HEK293 (cell line): ENCODE results near the gene EFHC1.

Source experiments
- CTCF ChIA-PET: fragments of 350-600 bp; formaldehyde crosslinking; extraction: SDS; loops from one replicate; lab custom pipeline; 2021; ENCODE audit warnings: antibody characterized with exemption; lab: Yijun Ruan, JAX
- POLR2A ChIA-PET: fragments of 300-600 bp; formaldehyde crosslinking; extraction: SDS; loops from one replicate; lab custom pipeline; 2020; ENCODE audit warnings: antibody characterized with exemption, inconsistent platforms; lab: Yijun Ruan, JAX
- H3K27ac ChIP-seq: fragments of 200-500 bp; sonication (Bioruptor generic); 2 replicates; pipeline ENCODE4 v1.5.1; 2014; ENCODE audit warnings: low read depth, low read length, control low read depth, inconsistent platforms; ENCODE audit errors: extremely low read depth
- H3K36me3 ChIP-seq, 2 experiments: fragments of 200-500 bp in 1 of 2; sonication (Bioruptor generic) in 1 of 2; 1 replicate in 1 of 2; 2 replicates in 1 of 2; pipeline ENCODE4 v1.5.1; 2014 to 2017; ENCODE audit warnings: inconsistent platforms in 2 of 2, low read length in 2 of 2; ENCODE audit not compliant: control insufficient read depth in 2 of 2, insufficient read depth in 1 of 2
- H3K4me1 ChIP-seq: fragments of 200-500 bp; sonication (Bioruptor generic); 2 replicates; pipeline ENCODE4 v1.5.1; 2014; ENCODE audit warnings: mild to moderate bottlenecking, low read length, inconsistent platforms; ENCODE audit not compliant: control insufficient read depth, insufficient read depth
- H3K4me3 ChIP-seq: 2 replicates; pipeline ENCODE4 v1.5.1; 2011; ENCODE audit warnings: low read depth, mild to moderate bottlenecking, control low read depth, low read length, moderate library complexity
- H3K9me3 ChIP-seq: fragments of 200-500 bp; sonication (Bioruptor generic); 2 replicates; pipeline ENCODE4 v1.5.1; 2014; ENCODE audit warnings: low read depth, low read length, inconsistent platforms; ENCODE audit not compliant: control insufficient read depth, insufficient read depth
- KLF9 ChIP-seq: fragments of 450-650 bp; formaldehyde crosslinking; IDR thresholded peaks from 2 replicates; pipeline ENCODE4 v1.5.1; 2016; ENCODE audit warnings: missing biosample characterization, missing genetic modification characterization, low read depth
- OVOL3 ChIP-seq: fragments of 450-650 bp; formaldehyde crosslinking; IDR thresholded peaks from 2 replicates; pipeline ENCODE4 v1.5.1; 2016; ENCODE audit warnings: missing biosample characterization, missing genetic modification characterization
- SP7 ChIP-seq: fragments of 450-650 bp; formaldehyde crosslinking; IDR thresholded peaks from 2 replicates; pipeline ENCODE4 v1.5.1; 2016; ENCODE audit warnings: missing biosample characterization, missing genetic modification characterization
- ZBTB17 ChIP-seq: fragments of 450-650 bp; formaldehyde crosslinking; IDR thresholded peaks from 2 replicates; pipeline ENCODE4 v1.5.1; 2016; ENCODE audit warnings: missing biosample characterization, missing genetic modification characterization
- ZBTB20 ChIP-seq: fragments of 450-650 bp; formaldehyde crosslinking; IDR thresholded peaks from 2 replicates; pipeline ENCODE4 v1.5.1; 2016; ENCODE audit warnings: missing biosample characterization, missing genetic modification characterization
- ZFP3 ChIP-seq: fragments of 450-650 bp; formaldehyde crosslinking; IDR thresholded peaks from 2 replicates; pipeline ENCODE4 v1.5.1; 2016; ENCODE audit warnings: low read depth, missing biosample characterization, missing genetic modification characterization
- ZFP37 ChIP-seq: fragments of 450-650 bp; formaldehyde crosslinking; IDR thresholded peaks from 2 replicates; pipeline ENCODE4 v1.5.1; 2016; ENCODE audit warnings: missing biosample characterization, missing genetic modification characterization
- ZNF133 ChIP-seq: fragments of 450-650 bp; formaldehyde crosslinking; IDR thresholded peaks from 2 replicates; pipeline ENCODE4 v1.5.1; 2016; ENCODE audit warnings: missing biosample characterization, missing genetic modification characterization
- ZNF174 ChIP-seq: fragments of 450-650 bp; formaldehyde crosslinking; IDR thresholded peaks from 2 replicates; pipeline ENCODE4 v1.5.0; 2017; ENCODE audit warnings: missing biosample characterization, mild to moderate bottlenecking, missing genetic modification characterization
- ZNF23 ChIP-seq: fragments of 450-650 bp; formaldehyde crosslinking; IDR thresholded peaks from 2 replicates; pipeline ENCODE4 v1.5.1; 2016; ENCODE audit warnings: missing biosample characterization, missing genetic modification characterization, borderline replicate concordance
- ZNF248 ChIP-seq: fragments of 450-650 bp; formaldehyde crosslinking; IDR thresholded peaks from 2 replicates; pipeline ENCODE4 v1.5.1; 2017; ENCODE audit warnings: missing biosample characterization, missing genetic modification characterization
- ZNF324 ChIP-seq: fragments of 450-650 bp; formaldehyde crosslinking; IDR thresholded peaks from 2 replicates; pipeline ENCODE4 v1.5.1; 2016; ENCODE audit warnings: missing biosample characterization, missing genetic modification characterization
- ZNF335 ChIP-seq: fragments of 450-650 bp; formaldehyde crosslinking; conservative IDR thresholded peaks from 2 replicates; pipeline ENCODE4 v1.5.1; 2016; ENCODE audit warnings: missing biosample characterization, missing genetic modification characterization
- ZNF354C ChIP-seq: fragments of 450-650 bp; formaldehyde crosslinking; IDR thresholded peaks from 2 replicates; pipeline ENCODE4 v1.5.1; 2016; ENCODE audit warnings: missing biosample characterization, missing genetic modification characterization, low read depth, borderline replicate concordance
- ZNF366 ChIP-seq: fragments of 450-650 bp; formaldehyde crosslinking; conservative IDR thresholded peaks from 2 replicates; pipeline ENCODE4 v1.5.1; 2016; ENCODE audit warnings: missing biosample characterization, missing genetic modification characterization
- ZNF391 ChIP-seq: fragments of 450-650 bp; formaldehyde crosslinking; IDR thresholded peaks from 2 replicates; pipeline ENCODE4 v1.5.1; 2016; ENCODE audit warnings: low read depth, missing biosample characterization, missing genetic modification characterization, borderline replicate concordance
- ZNF394 ChIP-seq: fragments of 450-650 bp; formaldehyde crosslinking; IDR thresholded peaks from 2 replicates; pipeline ENCODE4 v1.5.1; 2016; ENCODE audit warnings: missing biosample characterization, missing genetic modification characterization, mild to moderate bottlenecking, moderate library complexity, borderline replicate concordance
- ZNF433 ChIP-seq: fragments of 450-650 bp; formaldehyde crosslinking; IDR thresholded peaks from 2 replicates; pipeline ENCODE4 v1.5.1; 2016; ENCODE audit warnings: missing biosample characterization, missing genetic modification characterization, low read depth
- ZNF529 ChIP-seq: fragments of 450-650 bp; formaldehyde crosslinking; IDR thresholded peaks from 2 replicates; pipeline ENCODE4 v1.5.1; 2017; ENCODE audit warnings: missing genetic modification characterization, missing biosample characterization; ENCODE audit not compliant: insufficient replicate concordance
- ZNF548 ChIP-seq: fragments of 450-650 bp; formaldehyde crosslinking; IDR thresholded peaks from 2 replicates; pipeline ENCODE4 v1.5.1; 2016; ENCODE audit warnings: missing biosample characterization, missing genetic modification characterization
- ZNF792 ChIP-seq: fragments of 450-650 bp; formaldehyde crosslinking; IDR thresholded peaks from 2 replicates; pipeline ENCODE4 v1.5.1; 2016; ENCODE audit warnings: missing biosample characterization, missing genetic modification characterization
- ZSCAN30 ChIP-seq: fragments of 450-650 bp; IDR thresholded peaks from 2 replicates; pipeline ENCODE4 v1.5.1; 2018; ENCODE audit warnings: missing biosample characterization, mild to moderate bottlenecking, missing genetic modification characterization, moderate library complexity
- TF ChIP-seq, protein P1 (sequence below): fragments of 450-650 bp; formaldehyde crosslinking; IDR thresholded peaks from 2 replicates; pipeline ENCODE4 v1.5.1; 2017; ENCODE audit warnings: missing biosample characterization, missing genetic modification characterization
- TF ChIP-seq, protein P2 (sequence below): fragments of 450-650 bp; formaldehyde crosslinking; IDR thresholded peaks from 2 replicates; pipeline ENCODE4 v1.5.1; 2016; ENCODE audit warnings: missing biosample characterization, missing genetic modification characterization
- TF ChIP-seq, protein P3 (sequence below): fragments of 450-650 bp; formaldehyde crosslinking; optimal IDR thresholded peaks from 2 replicates; pipeline ENCODE3; 2016; ENCODE audit warnings: missing biosample characterization, mild to moderate bottlenecking, missing genetic modification characterization

EFHC1 gene

DNA sequence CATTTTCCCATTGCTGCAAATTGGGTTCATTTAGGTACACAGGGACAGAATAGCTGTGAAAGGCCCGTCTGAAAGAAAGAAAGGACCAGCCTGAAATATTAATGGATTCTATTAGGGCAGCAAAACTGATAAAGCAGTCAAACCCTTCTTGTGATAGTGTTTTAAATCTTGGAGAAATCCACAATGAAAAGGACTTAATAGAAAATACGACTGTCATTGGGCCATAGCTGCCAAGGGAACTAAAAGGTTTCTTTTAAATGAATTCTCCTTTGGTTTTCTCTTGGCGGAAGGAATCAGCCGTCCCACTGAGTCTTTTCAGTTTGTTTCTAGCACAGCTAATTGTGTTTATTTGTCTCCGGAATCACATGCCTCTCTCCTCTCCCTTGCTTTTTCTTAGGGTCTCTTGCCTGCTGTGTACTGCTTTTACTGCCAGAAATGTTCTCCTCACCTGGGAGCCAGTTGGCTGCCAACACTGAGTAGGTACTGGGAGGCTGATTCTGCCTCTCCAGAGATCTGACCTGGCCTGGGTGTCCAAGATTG is 46.9 kb upstream of the EFHC1 start (continued):
- TF ChIP-seq ZSCAN30 (tag by site-specific recombination) (no peak), ZNF529 (tag by site-specific recombination) (no peak), ZNF174 (no peak), ZNF133 (tag by site-specific recombination) (no peak), ZBTB20 (tag by site-specific recombination) (no peak), ZNF366 (tag by site-specific recombination) (no peak), ZFP37 (tag by site-specific recombination) (no peak), ZNF548 (no peak), ZNF248 (tag by site-specific recombination) (no peak), ZNF23 (tag by site-specific recombination) (no peak), ZNF394 (tag by site-specific recombination) (no peak), ZNF792 (tag by site-specific recombination) (no peak)
- TF ChIP-seq, protein P1, sequence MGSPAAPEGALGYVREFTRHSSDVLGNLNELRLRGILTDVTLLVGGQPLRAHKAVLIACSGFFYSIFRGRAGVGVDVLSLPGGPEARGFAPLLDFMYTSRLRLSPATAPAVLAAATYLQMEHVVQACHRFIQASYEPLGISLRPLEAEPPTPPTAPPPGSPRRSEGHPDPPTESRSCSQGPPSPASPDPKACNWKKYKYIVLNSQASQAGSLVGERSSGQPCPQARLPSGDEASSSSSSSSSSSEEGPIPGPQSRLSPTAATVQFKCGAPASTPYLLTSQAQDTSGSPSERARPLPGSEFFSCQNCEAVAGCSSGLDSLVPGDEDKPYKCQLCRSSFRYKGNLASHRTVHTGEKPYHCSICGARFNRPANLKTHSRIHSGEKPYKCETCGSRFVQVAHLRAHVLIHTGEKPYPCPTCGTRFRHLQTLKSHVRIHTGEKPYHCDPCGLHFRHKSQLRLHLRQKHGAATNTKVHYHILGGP: no peak

GRCh38 chr6:52374247-52374646 is 45.9 kb upstream of the EFHC1 start:
- H3K9me3 ChIP-seq: no peaks in the 10 kb centered on the region
- TF ChIP-seq ZFP3 (tag by site-specific recombination): no peak
- TF ChIP-seq ZNF354C (tag by site-specific recombination): no peak
- no peak for TF ChIP-seq ZNF324
- no peak for TF ChIP-seq OVOL3 (tag by site-specific recombination)
- no peak for TF ChIP-seq ZBTB17 (tag by site-specific recombination)
- no peak for TF ChIP-seq SP7 (tag by site-specific recombination)
- TF ChIP-seq, protein P2, sequence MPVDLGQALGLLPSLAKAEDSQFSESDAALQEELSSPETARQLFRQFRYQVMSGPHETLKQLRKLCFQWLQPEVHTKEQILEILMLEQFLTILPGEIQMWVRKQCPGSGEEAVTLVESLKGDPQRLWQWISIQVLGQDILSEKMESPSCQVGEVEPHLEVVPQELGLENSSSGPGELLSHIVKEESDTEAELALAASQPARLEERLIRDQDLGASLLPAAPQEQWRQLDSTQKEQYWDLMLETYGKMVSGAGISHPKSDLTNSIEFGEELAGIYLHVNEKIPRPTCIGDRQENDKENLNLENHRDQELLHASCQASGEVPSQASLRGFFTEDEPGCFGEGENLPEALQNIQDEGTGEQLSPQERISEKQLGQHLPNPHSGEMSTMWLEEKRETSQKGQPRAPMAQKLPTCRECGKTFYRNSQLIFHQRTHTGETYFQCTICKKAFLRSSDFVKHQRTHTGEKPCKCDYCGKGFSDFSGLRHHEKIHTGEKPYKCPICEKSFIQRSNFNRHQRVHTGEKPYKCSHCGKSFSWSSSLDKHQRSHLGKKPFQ: no peak
- TF ChIP-seq ZNF391: no peak
- TF ChIP-seq, protein P3, sequence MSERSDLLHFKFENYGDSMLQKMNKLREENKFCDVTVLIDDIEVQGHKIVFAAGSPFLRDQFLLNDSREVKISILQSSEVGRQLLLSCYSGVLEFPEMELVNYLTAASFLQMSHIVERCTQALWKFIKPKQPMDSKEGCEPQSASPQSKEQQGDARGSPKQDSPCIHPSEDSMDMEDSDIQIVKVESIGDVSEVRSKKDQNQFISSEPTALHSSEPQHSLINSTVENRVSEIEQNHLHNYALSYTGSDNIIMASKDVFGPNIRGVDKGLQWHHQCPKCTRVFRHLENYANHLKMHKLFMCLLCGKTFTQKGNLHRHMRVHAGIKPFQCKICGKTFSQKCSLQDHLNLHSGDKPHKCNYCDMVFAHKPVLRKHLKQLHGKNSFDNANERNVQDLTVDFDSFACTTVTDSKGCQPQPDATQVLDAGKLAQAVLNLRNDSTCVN (tag by site-specific recombination): no peak
- TF ChIP-seq ZNF335: no peak
- TF ChIP-seq ZNF433: no peak
- no peak for TF ChIP-seq KLF9 (tag by site-specific recombination)
- no peaks in the 10 kb centered on the region for H3K4me1 ChIP-seq
- H3K36me3 ChIP-seq: no peaks in the 10 kb centered on the region
- H3K27ac ChIP-seq: no peak overlapping the region
- CTCF ChIA-PET: interaction anchor here (0.5 to 2.1 kb wide), 3 partner anchors 11 to 879 kb away, joined by 3 to 7 read pairs (median 3); no protein-coding TSS in a partner anchor
- no peak overlapping the region for H3K4me3 ChIP-seq
- POLR2A ChIA-PET: no interaction called here
